ENCODE data around the gene POGK. TPM values are rescaled to one million over a fixed set of nuclear protein-coding genes. Genes with fewer than 3 reads are reported as not detected.

Gene POGK
- total and polyA plus RNA-seq, 9 of the 15 experiments (the other 6 are each of a cell fraction or from before 2014, with no cell fraction given) = 6.1 to 44.5 (median 24.3) TPM

DNA sequence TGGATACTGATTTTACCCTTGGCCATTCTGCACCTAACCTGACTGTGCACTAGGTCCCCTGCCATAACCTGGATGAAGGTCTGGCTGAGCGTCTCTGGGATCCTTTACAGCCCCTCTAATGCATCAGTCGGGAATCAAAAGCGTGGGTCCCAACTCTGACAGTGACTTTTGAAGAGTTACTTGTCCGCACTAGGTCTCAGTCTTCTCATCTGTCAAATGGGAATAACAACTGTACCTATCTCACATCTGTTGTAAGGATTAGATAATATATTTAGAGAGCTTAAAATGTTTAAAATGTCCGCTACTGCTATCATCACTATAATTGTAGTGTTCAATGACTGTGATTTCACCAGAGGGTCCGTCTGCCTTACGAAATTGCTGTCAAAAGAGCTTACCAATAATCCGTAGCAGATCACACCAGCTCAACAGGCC, 36.0 kb downstream of the POGK start (continued):
- no peak for TF ChIP-seq C11orf30 (IDR thresholded peaks at IDR 0.05; ENCODE audit: low read depth)
- TF ChIP-seq ZBTB43 (CRISPR knock-in tag; IDR thresholded peaks at IDR 0.05) = no peak
- no peak for TF ChIP-seq FOXA1 (IDR thresholded peaks at IDR 0.05; ENCODE audit: borderline replicate concordance)
- no peak for TF ChIP-seq SMAD1 (IDR thresholded peaks at IDR 0.05; ENCODE audit: low read depth, low read length, partially characterized antibody)
- TF ChIP-seq POLR2AphosphoS5 (IDR thresholded peaks at IDR 0.05; ENCODE audit: control insufficient read depth, insufficient read depth, low read depth, low read length) = no peak
- TF ChIP-seq COPS2 (conservative IDR thresholded peaks at IDR 0.05) = no peak
- TF ChIP-seq ZBTB7A (IDR thresholded peaks at IDR 0.05; ENCODE audit: borderline replicate concordance, control insufficient read depth, low read depth, low read length) = no peak
- no peak for TF ChIP-seq TBP (optimal IDR thresholded peaks at IDR 0.05; ENCODE audit: low read depth, low read length)
- no peak for TF ChIP-seq ZNF551 (CRISPR knock-in tag; IDR thresholded peaks at IDR 0.05)
- TF ChIP-seq ZNF311 (CRISPR knock-in tag; IDR thresholded peaks at IDR 0.05) = no peak
- no peak for TF ChIP-seq CUX1 (CRISPR knock-in tag; IDR thresholded peaks at IDR 0.05)
- no peak; the same call in 1 of the 2 replicates for TF ChIP-seq BRD4 (IDR thresholded peaks at IDR 0.05)
- TF ChIP-seq CBFA2T2 (conservative IDR thresholded peaks at IDR 0.05) = no peak
- no peak for TF ChIP-seq NFIC (IDR thresholded peaks at IDR 0.05)
- no peak for TF ChIP-seq ZNF263 (CRISPR knock-in tag; IDR thresholded peaks at IDR 0.05; ENCODE audit: borderline replicate concordance)
- TF ChIP-seq HDAC6 (IDR thresholded peaks at IDR 0.05; ENCODE audit: low read depth, low read length) = no peak
- no peak for TF ChIP-seq CBFA2T3 (IDR thresholded peaks at IDR 0.05)
- no peak for TF ChIP-seq CREB1 (IDR thresholded peaks at IDR 0.05)
- no peak for TF ChIP-seq CREB1 (CRISPR knock-in tag; IDR thresholded peaks at IDR 0.05)
- no peak for TF ChIP-seq TAL1 (IDR thresholded peaks at IDR 0.05)
- TF ChIP-seq FOXP4 (CRISPR knock-in tag; IDR thresholded peaks at IDR 0.05; ENCODE audit: borderline replicate concordance) = no peak
- no peak for TF ChIP-seq ZNF583 (CRISPR knock-in tag; IDR thresholded peaks at IDR 0.05)
- TF ChIP-seq SIRT6 (IDR thresholded peaks at IDR 0.05; ENCODE audit: low read depth, low read length) = no peak
